AG10803 (cell line): ENCODE measurements around the gene MTCH2.
"Not testable (repeated sequence)": the region's sequence is repeated elsewhere in the genome, so short reads cannot be mapped to it uniquely, and the experiment has no call there.

ENCODE experiments used
- DNase-seq: peaks from one replicate; pipeline ENCODE4 v3.0.0; 2010; ENCODE audit warnings: low read depth
- H3K4me3 ChIP-seq: 2 replicates; pipeline ENCODE4 v1.5.1; 2011; ENCODE audit warnings: mild to moderate bottlenecking, low read length, control low read depth
- TF ChIP-seq, protein P1 (sequence below): conservative IDR thresholded peaks from 2 replicates; pipeline ENCODE4 v1.5.1; 2011; ENCODE audit warnings: mild to moderate bottlenecking, low read length, control low read depth, inconsistent platforms

The MTCH2 gene

DNA sequence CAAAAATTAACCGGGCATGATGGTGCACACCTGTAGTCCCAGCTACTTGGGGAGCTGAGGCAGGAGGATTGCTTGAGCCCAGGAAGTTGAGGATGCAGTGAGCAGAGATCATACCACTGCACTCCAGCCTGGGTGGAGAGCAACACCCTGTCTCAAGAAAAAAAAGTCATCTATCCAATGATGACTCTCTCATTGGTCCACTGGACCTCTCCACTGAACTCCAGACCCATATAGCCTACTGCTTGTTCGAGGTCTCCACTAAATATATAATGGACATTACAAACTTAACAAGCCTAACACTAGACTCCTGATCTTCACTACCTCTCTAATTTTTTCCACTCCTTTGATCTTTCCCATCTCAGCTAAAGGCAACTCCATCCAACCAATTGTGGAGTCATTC is 33.5 kb upstream of the MTCH2 start:
- DNase-seq, result no peak
- TF ChIP-seq, protein P1, sequence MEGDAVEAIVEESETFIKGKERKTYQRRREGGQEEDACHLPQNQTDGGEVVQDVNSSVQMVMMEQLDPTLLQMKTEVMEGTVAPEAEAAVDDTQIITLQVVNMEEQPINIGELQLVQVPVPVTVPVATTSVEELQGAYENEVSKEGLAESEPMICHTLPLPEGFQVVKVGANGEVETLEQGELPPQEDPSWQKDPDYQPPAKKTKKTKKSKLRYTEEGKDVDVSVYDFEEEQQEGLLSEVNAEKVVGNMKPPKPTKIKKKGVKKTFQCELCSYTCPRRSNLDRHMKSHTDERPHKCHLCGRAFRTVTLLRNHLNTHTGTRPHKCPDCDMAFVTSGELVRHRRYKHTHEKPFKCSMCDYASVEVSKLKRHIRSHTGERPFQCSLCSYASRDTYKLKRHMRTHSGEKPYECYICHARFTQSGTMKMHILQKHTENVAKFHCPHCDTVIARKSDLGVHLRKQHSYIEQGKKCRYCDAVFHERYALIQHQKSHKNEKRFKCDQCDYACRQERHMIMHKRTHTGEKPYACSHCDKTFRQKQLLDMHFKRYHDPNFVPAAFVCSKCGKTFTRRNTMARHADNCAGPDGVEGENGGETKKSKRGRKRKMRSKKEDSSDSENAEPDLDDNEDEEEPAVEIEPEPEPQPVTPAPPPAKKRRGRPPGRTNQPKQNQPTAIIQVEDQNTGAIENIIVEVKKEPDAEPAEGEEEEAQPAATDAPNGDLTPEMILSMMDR, result no peak
- no peak overlapping the region for H3K4me3 ChIP-seq

DNA sequence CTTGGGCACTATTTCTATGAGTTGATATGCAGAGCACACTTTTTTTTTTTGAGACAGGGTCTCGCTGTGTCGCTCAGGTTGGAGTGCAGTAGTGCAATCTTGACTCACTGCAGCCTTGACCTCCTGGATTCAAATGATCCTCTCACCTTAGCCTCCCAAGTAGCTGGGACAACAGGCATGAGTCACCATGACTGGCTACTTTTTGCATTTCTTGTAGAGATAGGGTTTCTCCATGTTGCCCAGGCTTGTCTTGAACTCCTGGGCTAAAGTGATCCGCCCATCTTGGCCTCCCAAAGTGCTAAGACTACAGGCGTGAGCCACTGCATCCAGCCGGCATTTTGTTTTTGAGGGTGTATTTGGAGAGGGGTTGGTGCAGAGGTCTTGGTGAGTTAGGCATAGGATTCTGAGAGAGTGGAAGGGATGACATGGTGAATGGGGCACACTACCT is 29.9 kb upstream of the MTCH2 start:
- no peak for DNase-seq
- TF ChIP-seq, protein P1, result no peak
- H3K4me3 ChIP-seq, result no peak overlapping the region

DNA sequence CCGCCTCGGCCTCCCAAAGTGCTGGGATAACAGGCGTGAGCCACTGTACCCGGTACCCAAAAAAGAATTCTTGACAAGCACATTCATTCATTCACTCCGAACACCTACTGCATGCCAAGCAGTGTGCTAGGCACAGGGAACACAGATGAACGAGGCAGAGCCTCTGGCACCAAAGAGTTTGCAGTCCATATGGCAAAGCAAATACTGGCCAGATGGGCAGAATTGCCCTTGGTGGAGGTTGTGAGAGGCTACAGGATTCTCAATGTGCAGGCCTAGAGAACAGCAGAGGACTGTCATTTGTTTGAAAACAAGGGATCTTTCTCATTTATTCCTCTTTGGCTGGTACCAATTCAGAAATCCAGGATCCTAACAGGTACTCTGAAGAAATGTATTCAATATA is 27.5 kb upstream of the MTCH2 start:
- no peak overlapping the region for H3K4me3 ChIP-seq
- TF ChIP-seq, protein P1, result no peak
- no peak for DNase-seq

DNA sequence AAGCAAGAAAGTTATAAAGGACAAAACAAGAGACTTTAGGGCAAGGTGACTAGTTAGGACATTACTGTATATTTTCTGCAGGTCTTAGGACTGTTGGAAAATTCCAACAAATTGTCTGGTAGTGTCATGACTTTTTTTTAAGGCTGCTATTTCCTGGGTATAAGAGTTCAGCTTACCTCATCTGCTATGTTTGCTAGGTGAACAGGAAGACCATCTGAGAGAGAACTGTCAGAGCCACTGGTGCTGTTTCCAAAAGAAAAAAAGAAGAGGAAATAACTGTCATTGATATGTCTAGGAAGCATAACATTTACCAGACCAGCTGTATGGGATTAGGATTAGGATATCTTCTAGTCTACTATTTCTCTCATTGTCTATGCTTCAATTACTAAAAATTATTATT is 26.3 kb upstream of the MTCH2 start:
- no peak overlapping the region for H3K4me3 ChIP-seq
- no peak for DNase-seq
- TF ChIP-seq, protein P1, result no peak

DNA sequence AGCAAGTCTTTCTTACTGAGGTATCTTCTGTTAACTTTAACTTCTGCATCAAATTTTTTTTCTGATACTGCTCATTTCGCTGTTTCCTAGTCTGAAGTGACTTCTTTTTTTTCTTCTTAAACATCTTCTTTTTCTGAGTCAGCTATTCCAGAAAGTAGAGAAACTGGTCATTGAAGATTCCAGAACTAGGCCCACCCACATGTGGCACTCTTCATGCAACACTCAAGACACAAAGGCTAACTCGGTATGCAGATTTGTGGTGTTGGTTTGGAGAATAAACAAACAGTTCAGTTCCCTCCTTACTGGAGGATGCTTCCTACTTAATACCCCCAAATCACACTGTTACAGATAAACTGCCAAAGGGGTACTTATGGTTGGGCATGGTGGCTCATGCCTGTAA is 25.2 kb upstream of the MTCH2 start:
- no peak overlapping the region for H3K4me3 ChIP-seq
- DNase-seq, result no peak
- TF ChIP-seq, protein P1, result no peak

DNA sequence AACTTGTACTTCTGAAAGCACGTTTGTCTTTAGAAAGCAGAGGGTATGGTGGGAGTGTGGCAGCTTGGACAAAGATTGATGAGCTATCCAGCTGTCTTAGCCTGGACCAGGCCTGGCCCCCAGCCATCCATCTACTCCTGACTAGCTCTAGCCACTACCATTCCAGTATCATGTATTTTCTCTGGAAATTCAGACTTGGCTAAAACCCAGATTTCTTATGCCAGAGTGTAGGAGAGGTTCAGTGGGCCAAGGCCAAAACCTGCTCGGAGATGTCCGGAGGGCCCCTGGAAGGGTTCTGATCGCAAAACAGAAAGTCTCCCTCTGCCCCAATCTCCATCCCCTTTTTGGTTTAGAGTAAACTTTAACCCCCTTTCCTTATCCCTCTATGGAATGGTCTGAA is 24.8 kb upstream of the MTCH2 start:
- DNase-seq, result no peak
- TF ChIP-seq, protein P1, result no peak
- no peak overlapping the region for H3K4me3 ChIP-seq

DNA sequence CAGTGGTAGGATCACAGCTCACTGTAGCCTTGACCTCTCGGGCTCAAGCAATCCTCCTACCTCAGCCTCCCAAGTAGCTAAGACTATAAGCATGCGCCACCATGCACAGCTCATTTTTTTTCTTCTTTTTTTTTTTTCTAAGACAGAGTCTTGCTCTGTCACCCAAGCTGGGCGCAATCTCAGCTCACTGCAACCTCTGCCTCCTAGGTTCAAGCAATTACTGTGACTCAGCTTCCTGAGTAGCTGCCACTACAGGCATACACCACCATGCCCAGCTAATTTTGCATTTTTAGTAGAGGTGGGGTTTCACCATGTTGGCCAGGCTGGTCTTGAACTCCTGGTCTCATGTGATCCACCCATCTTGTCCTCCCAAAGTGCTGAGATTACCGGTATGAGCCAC is 22.6 kb upstream of the MTCH2 start:
- not testable (repeated sequence) for DNase-seq, H3K4me3 ChIP-seq

DNA sequence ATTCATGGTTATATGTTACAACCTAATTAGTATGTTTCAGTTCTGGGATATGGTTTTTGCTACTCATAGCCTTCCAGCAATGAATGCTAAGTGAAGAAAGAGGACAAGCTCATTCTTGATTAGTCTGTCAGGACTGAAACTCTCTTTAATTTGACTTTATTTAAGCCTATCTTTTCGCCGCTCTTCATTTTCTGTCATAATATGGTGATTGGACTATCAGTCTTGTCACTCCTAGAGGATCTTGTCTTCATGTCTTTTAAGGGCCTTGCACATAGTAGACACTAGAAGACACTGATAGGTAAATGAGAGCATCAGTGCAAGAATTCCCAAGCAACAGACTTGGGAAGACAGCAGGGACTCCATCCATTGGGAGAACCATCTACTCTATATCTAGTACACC is 18.9 kb upstream of the MTCH2 start:
- DNase-seq, result no peak
- TF ChIP-seq, protein P1, result no peak
- H3K4me3 ChIP-seq, result no peak overlapping the region
